Omental fat pad (tissue), 4 donors: ENCODE measurements around the gene CYTIP. TPM values are rescaled to one million over a fixed set of nuclear protein-coding genes. Genes with fewer than 3 reads are reported as not detected.

Experiments
- ATAC-seq: fragments of 150-250 bp; one replicate; pipeline ENCODE4 v1.9.1; 2016; ENCODE audit warnings: mild to moderate bottlenecking, moderate library complexity; ENCODE audit not compliant: low FRiP score
- DNase-seq: peaks from one replicate; pipeline ENCODE4 v3.0.0-alpha.2; 2019; ENCODE audit warnings: low spot score
- CTCF ChIP-seq, 3 donors: fragments of 450-650 bp; IDR thresholded peaks; one replicate each; pipeline ENCODE4 v1.5.1; 2016 to 2017; ENCODE audit warnings: antibody characterized with exemption in 3 of 3, mild to moderate bottlenecking in 3 of 3, moderate library complexity in 2 of 3
- total RNA-seq, 4 donors: library from RNA; depleted of rRNA; stranded (reverse); fragments of >200 nt; gene quantifications; one replicate each; pipeline ENCODE4 v1.1.0, GENCODE V29; 2016

CYTIP gene
- total RNA-seq, 4 donors from 2014 or later: 13.4 to 26.1 (median 17.5) TPM

DNA sequence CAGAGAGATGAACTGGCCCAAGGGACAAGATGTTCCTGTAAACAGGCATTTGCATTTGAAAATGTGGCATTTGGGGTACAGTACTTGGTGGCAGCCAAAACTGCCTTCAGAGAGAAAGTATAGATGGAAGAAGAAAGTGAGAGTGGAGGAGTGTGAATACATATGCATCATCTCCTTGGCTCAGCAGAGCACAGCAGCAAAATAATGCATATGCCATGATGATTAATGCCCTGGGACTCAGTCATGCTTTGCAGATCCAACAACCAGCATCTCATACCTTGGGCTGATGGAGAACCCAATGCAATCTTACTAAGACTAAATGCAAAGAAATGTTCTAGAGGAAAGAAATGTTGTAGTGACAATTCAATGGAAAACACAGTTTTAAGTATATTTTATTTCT, 29.7 kb upstream of the CYTIP start:
- no peak for TF ChIP-seq CTCF (IDR thresholded peaks at IDR 0.05)
- no peak for DNase-seq
- no peak for ATAC-seq

- DNase-seq (no peak), ATAC-seq (no peak)
- TF ChIP-seq CTCF (IDR thresholded peaks at IDR 0.05): no peak
These were observed 27.2 kb upstream of the CYTIP start for GRCh38 chr2:157471078-157471477.

DNA sequence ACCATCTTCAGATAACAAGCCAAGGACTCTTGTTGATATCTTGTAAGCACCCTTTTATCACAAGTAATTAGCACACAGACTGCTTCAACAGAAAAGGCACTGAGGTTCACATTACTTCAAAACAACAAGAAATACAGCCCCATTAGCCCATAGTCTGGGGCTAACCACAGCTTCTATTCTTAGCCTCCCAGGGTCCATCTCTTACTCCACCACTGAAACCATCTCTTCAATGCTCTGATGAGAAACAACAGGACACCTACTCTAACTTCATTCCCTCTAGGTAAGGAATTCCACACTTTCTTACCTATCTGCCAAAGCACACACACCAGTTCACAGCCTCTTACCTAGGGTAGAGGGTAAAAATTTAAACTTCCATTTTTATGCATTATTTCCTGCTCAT, 26.4 kb upstream of the CYTIP start:
- no peak for TF ChIP-seq CTCF (IDR thresholded peaks at IDR 0.05)
- ATAC-seq (no peak), DNase-seq (no peak)

- ATAC-seq: no peak
- no peak for DNase-seq
- no peak for TF ChIP-seq CTCF (IDR thresholded peaks at IDR 0.05)
These were observed 25.8 kb upstream of the CYTIP start for GRCh38 chr2:157469726-157470125.

- DNase-seq (no peak), ATAC-seq (no peak)
- TF ChIP-seq CTCF (IDR thresholded peaks at IDR 0.05): no peak
These were observed 25.2 kb upstream of the CYTIP start for GRCh38 chr2:157468931-157469708.

DNA sequence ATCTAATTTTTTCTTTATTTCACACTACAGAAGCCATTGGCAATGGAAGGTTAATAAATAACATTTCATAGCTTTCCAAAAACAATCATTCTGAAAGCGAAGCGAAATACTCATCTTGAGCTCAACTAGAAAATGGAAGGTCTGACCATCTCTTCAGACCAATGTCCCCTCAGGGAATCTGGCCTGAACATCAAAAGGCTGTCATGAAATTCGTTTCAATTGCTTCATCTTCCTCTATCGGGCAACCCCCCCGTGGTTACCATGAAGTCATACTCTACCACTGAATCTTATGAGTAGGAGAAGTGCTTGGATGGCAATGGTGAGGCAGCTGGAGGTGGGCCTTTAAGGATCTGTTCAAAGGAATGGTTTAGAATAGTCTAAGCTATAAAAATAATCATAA, 22.9 kb upstream of the CYTIP start:
- ATAC-seq (no peak), DNase-seq (no peak)
- no peak for TF ChIP-seq CTCF (IDR thresholded peaks at IDR 0.05)

DNA sequence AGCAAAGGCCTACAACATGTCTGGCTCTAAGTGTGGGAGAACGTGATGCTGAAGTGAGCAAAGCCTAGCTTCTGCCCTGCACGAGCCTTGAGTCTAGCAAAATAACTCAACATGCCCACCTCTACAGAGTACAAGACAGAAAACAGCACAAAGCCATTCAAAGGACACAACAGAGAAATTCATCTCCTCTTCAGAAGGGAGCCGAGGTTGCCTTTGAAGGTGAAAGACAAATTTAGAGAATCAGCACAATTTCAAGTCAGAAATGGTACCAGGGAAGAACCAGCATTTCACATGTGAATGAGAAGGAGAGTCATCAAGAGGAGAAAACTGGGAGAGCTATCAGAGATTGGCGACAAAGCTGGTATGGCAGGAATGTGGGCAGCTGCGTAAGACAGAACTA, 21.7 kb upstream of the CYTIP start:
- no peak for ATAC-seq
- TF ChIP-seq CTCF (IDR thresholded peaks at IDR 0.05): no peak
- no peak for DNase-seq
